ENCODE results near the gene ATP10B. TPM values are rescaled to one million over a fixed set of nuclear protein-coding genes. Genes with fewer than 3 reads are reported as not detected.
"Not testable (repeated sequence)": the region's sequence is repeated elsewhere in the genome, so short reads cannot be mapped to it uniquely, and the experiment has no call there.

Gene ATP10B, protein sequence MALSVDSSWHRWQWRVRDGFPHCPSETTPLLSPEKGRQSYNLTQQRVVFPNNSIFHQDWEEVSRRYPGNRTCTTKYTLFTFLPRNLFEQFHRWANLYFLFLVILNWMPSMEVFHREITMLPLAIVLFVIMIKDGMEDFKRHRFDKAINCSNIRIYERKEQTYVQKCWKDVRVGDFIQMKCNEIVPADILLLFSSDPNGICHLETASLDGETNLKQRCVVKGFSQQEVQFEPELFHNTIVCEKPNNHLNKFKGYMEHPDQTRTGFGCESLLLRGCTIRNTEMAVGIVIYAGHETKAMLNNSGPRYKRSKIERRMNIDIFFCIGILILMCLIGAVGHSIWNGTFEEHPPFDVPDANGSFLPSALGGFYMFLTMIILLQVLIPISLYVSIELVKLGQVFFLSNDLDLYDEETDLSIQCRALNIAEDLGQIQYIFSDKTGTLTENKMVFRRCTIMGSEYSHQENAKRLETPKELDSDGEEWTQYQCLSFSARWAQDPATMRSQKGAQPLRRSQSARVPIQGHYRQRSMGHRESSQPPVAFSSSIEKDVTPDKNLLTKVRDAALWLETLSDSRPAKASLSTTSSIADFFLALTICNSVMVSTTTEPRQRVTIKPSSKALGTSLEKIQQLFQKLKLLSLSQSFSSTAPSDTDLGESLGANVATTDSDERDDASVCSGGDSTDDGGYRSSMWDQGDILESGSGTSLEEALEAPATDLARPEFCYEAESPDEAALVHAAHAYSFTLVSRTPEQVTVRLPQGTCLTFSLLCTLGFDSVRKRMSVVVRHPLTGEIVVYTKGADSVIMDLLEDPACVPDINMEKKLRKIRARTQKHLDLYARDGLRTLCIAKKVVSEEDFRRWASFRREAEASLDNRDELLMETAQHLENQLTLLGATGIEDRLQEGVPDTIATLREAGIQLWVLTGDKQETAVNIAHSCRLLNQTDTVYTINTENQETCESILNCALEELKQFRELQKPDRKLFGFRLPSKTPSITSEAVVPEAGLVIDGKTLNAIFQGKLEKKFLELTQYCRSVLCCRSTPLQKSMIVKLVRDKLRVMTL (N-terminal part only)
- under 1 TPM in 2 of 4 donors, not detected in 2; 0.12 to 0.13 TPM for total RNA-seq

- TF ChIP-seq, protein P1, sequence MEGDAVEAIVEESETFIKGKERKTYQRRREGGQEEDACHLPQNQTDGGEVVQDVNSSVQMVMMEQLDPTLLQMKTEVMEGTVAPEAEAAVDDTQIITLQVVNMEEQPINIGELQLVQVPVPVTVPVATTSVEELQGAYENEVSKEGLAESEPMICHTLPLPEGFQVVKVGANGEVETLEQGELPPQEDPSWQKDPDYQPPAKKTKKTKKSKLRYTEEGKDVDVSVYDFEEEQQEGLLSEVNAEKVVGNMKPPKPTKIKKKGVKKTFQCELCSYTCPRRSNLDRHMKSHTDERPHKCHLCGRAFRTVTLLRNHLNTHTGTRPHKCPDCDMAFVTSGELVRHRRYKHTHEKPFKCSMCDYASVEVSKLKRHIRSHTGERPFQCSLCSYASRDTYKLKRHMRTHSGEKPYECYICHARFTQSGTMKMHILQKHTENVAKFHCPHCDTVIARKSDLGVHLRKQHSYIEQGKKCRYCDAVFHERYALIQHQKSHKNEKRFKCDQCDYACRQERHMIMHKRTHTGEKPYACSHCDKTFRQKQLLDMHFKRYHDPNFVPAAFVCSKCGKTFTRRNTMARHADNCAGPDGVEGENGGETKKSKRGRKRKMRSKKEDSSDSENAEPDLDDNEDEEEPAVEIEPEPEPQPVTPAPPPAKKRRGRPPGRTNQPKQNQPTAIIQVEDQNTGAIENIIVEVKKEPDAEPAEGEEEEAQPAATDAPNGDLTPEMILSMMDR (IDR thresholded peaks at IDR 0.05), result no peak
- ATAC-seq (ENCODE audit: low FRiP score), result no peak
- DNase-seq (ENCODE audit: low spot score), result no peak
These were observed at the start of gene ATP10B for GRCh38 chr5:160852049-160852448. TSS of gene ATP10B (minus strand) at chr5:160852211. CDS start at chr5:160688074, 164,137 bp downstream.

DNA sequence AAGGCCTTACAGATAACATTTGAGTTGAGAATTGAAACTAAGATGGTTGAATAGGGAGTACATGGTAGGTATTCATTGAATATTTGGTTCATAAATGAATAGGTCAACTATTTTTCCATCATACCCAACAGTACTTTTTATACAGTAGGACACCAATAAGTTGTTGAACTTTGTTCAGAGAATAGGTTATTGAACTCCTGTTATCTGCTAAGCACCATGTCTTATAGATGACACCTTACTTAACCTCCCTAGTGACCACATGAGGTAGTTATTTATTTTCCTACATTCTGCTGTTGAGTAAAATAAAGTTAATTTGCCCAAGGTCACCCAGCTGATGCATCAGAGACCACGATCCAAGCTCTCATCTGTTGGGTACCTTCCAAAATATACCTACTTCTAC lies 49.6 kb upstream of the ATP10B start:
- DNase-seq (ENCODE audit: low spot score), result no peak
- TF ChIP-seq, protein P1 (IDR thresholded peaks at IDR 0.05), result no peak
- ATAC-seq (ENCODE audit: low FRiP score), result no peak

DNA sequence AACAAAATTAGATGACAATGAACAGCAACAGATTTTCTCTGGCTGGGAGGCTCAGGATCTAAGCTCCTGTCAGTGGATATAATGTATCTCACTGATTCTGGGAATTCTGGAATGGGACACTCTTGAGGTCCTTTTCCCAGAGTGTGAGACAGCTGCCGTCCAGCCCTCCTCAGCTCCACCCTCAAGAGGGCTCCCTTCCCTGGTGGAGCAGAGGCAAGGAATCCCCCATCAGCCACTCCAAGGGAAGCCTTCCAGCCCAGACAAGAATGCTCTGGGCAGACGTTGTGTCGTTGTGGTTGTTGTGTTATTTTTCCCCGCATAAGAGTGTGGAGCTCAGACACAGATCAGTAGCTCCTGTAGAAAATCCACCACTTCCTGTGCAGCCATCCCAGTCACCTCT lies 47.7 kb upstream of the ATP10B start:
- DNase-seq (ENCODE audit: low spot score), result no peak
- TF ChIP-seq, protein P1 (IDR thresholded peaks at IDR 0.05), result no peak
- no peak for ATAC-seq (ENCODE audit: low FRiP score)

DNA sequence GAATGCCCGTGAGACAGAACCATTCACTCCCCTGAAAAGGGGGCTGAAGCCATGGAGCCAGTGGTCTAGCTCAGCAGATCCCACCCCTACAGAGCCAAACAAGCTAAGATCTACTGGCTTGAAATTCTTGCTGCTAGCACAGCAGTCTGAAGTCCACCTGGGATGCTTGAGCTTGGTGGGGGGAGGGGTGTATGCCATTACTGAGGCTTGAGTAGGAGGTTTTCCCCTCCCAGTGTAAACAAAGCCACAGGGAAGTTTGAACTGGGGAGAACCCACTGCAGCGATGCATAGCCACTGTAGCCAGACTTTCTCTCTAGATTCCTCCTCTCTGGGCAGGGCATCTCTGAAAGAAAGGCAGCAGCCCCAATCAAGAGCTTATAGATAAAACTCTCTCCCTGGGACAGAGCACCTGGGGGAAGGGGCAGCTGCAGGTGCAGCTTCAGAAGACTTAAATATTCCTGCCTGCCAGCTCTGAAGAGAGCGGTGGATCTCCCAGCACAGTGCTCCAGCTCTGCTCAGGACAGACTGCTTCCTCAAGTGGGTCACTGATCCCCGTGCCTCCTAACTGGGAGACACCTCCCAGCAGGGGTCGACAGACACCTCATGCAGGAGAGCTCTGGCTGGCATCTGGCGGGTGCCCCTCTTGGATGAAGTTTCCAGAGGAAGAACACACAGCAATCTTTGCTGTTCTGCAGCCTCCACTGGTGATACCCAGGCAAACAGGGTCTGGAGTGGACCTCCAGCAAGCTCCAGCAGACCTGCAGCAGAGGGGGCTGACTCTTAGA lies 41.4 kb upstream of the ATP10B start:
- DNase-seq (ENCODE audit: low spot score); ATAC-seq (ENCODE audit: low FRiP score): not testable (repeated sequence)

- DNase-seq (ENCODE audit: low spot score) (no peak), ATAC-seq (ENCODE audit: low FRiP score) (no peak)
- TF ChIP-seq, protein P1 (IDR thresholded peaks at IDR 0.05), result no peak
These were observed 35.8 kb upstream of the ATP10B start for GRCh38 chr5:160887780-160888179.

GRCh38 chr5:160873560-160874200 lies 21.7 kb upstream of the ATP10B start:
- ATAC-seq (ENCODE audit: low FRiP score); DNase-seq (ENCODE audit: low spot score): not testable (repeated sequence)

- DNase-seq (ENCODE audit: low spot score) (no peak), ATAC-seq (ENCODE audit: low FRiP score) (no peak)
- TF ChIP-seq, protein P1 (IDR thresholded peaks at IDR 0.05), result no peak
These were observed 18.0 kb upstream of the ATP10B start for GRCh38 chr5:160869989-160870521.

Data from omental fat pad (tissue), 4 donors.